ENCODE measurements around the gene CEP170B.
A peak's percentile ranks its signal among the peaks of the same experiment; 100 is the strongest.

- TF ChIP-seq USF1 (IDR thresholded peaks at IDR 0.05) = no peak
- TF ChIP-seq RAD21 (IDR thresholded peaks at IDR 0.05; ENCODE audit: low read depth) = no peak
- no peak for TF ChIP-seq EP300 (IDR thresholded peaks at IDR 0.05; ENCODE audit: borderline replicate concordance)
- no peak for TF ChIP-seq REST (IDR thresholded peaks at IDR 0.05; ENCODE audit: low read depth)
- TF ChIP-seq FOXM1 (IDR thresholded peaks at IDR 0.05; ENCODE audit: borderline replicate concordance, low read depth) = no peak
- TF ChIP-seq EGR1 (IDR thresholded peaks at IDR 0.05) = no peak
- TF ChIP-seq YY1 (IDR thresholded peaks at IDR 0.05; ENCODE audit: low read depth) = no peak
- TF ChIP-seq ZBTB7A (IDR thresholded peaks at IDR 0.05; ENCODE audit: low read depth) = no peak
- no peak for TF ChIP-seq MAX (IDR thresholded peaks at IDR 0.05)
- TF ChIP-seq NFIC (IDR thresholded peaks at IDR 0.05) = peak; percentile 67
- TF ChIP-seq CREB1 (IDR thresholded peaks at IDR 0.05; ENCODE audit: low read depth) = no peak
- TF ChIP-seq CEBPB (IDR thresholded peaks at IDR 0.05) = no peak
Observed at GRCh38 chr14:104876251-104876699, 11.2 kb downstream of the CEP170B start.
